GM04504 (cell line): Measurements from ENCODE around the gene KCNS3.
A peak's percentile ranks its signal among the peaks of the same experiment; 100 is the strongest.
"Not testable (repeated sequence)": the region's sequence is repeated elsewhere in the genome, so short reads cannot be mapped to it uniquely, and the experiment has no call there.

ENCODE experiments used
- DNase-seq: peaks from one replicate; pipeline ENCODE4 v3.0.0-alpha.2; 2012; ENCODE audit warnings: low read depth

Gene KCNS3

GRCh38 chr2:17943444-17943843 is 65.0 kb downstream of the KCNS3 start:
- DNase-seq = no peak

GRCh38 chr2:17947113-17947512 is 68.6 kb downstream of the KCNS3 start:
- no peak for DNase-seq

GRCh38 chr2:17950006-17950405 is 71.5 kb downstream of the KCNS3 start:
- DNase-seq = no peak

GRCh38 chr2:17951563-17951962 is 73.1 kb downstream of the KCNS3 start:
- no peak for DNase-seq

GRCh38 chr2:17958466-17959092 is 80.1 kb downstream of the KCNS3 start:
- no peak for DNase-seq

- no peak for DNase-seq
These were observed 80.9 kb downstream of the KCNS3 start for GRCh38 chr2:17959356-17959755.

GRCh38 chr2:17959833-17960232 is 81.4 kb downstream of the KCNS3 start:
- no peak for DNase-seq

GRCh38 chr2:17960925-17961324 is 82.5 kb downstream of the KCNS3 start:
- no peak for DNase-seq

- DNase-seq = no peak
These were observed 83.3 kb downstream of the KCNS3 start for GRCh38 chr2:17961789-17962188.

GRCh38 chr2:17962876-17963275 is 84.4 kb downstream of the KCNS3 start:
- no peak for DNase-seq

GRCh38 chr2:17963571-17963970 is 85.1 kb downstream of the KCNS3 start:
- not testable (repeated sequence) for DNase-seq

GRCh38 chr2:17965196-17965595 is 86.7 kb downstream of the KCNS3 start:
- DNase-seq = no peak

- DNase-seq = no peak
These were observed 88.3 kb downstream of the KCNS3 start for GRCh38 chr2:17966798-17967197.

GRCh38 chr2:17969661-17970060 is 91.2 kb downstream of the KCNS3 start:
- no peak for DNase-seq

- DNase-seq = no peak
These were observed 93.2 kb downstream of the KCNS3 start for GRCh38 chr2:17971531-17972125.

- no peak for DNase-seq
These were observed 94.5 kb downstream of the KCNS3 start for GRCh38 chr2:17972991-17973390.

- DNase-seq = no peak
These were observed 96.9 kb downstream of the KCNS3 start for GRCh38 chr2:17975401-17975800.

GRCh38 chr2:17976871-17977746 is 98.6 kb downstream of the KCNS3 start:
- peak; percentile 92 for DNase-seq

GRCh38 chr2:17979707-17980106 is 101.2 kb downstream of the KCNS3 start:
- peak; percentile 66 for DNase-seq

- no peak for DNase-seq
These were observed 103.5 kb downstream of the KCNS3 start for GRCh38 chr2:17981936-17982335.
